Adrenal gland (tissue), 5 donors: Measurements from ENCODE around the gene KYAT1.

Experiments used
- POLR2A ChIP-seq, 2 donors: fragments of 450-650 bp; IDR thresholded peaks; one replicate each; pipeline ENCODE4 v1.6.1; 2017; ENCODE audit warnings: antibody characterized with exemption in 2 of 2, mild to moderate bottlenecking in 2 of 2, moderate library complexity in 1 of 2
- TF ChIP-seq, protein P1 (sequence below), 6 experiments: fragments of 450-650 bp in 4 of 6; fragments of 200-600 bp in 2 of 6; sonication (generic) in 1 of 6; IDR thresholded peaks; 1 replicate in 5 of 6; 2 replicates in 1 of 6; pipeline versions ENCODE4 v1.5.1 to v1.8.0; 2016 to 2021; ENCODE audit warnings: antibody characterized with exemption in 6 of 6, mild to moderate bottlenecking in 2 of 6, moderate library complexity in 1 of 6
- donor health status: DM: no; HTN: no; CAD: no.

DNA sequence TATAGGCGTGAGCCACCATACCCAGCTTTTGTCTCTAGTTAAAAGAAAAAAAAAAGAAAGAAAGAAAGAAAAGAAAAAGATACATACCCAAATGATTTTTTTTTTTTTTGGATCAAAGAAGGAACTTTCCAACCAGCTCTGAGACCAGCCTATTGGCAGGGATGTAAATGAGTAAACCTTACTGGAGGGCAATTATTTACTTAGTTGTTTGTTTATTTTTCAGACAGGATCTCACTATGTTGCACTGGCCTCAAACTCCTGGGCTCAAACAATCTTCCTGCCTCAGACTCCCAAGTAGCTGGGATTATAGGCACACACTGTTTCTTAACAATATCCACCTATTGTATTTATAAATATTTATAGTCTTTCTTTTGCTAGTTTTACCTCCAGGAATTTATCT is 41.2 kb downstream of the KYAT1 start:
- TF ChIP-seq, protein P1, sequence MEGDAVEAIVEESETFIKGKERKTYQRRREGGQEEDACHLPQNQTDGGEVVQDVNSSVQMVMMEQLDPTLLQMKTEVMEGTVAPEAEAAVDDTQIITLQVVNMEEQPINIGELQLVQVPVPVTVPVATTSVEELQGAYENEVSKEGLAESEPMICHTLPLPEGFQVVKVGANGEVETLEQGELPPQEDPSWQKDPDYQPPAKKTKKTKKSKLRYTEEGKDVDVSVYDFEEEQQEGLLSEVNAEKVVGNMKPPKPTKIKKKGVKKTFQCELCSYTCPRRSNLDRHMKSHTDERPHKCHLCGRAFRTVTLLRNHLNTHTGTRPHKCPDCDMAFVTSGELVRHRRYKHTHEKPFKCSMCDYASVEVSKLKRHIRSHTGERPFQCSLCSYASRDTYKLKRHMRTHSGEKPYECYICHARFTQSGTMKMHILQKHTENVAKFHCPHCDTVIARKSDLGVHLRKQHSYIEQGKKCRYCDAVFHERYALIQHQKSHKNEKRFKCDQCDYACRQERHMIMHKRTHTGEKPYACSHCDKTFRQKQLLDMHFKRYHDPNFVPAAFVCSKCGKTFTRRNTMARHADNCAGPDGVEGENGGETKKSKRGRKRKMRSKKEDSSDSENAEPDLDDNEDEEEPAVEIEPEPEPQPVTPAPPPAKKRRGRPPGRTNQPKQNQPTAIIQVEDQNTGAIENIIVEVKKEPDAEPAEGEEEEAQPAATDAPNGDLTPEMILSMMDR (IDR thresholded peaks at IDR 0.05) = no peak
- TF ChIP-seq POLR2A (IDR thresholded peaks at IDR 0.05) = no peak
